Upper lobe of left lung (tissue), 6 donors: ENCODE measurements around the gene SZT2. TPM values are rescaled to one million over a fixed set of nuclear protein-coding genes. Genes with fewer than 3 reads are reported as not detected.
"Not testable (repeated sequence)": the region's sequence is repeated elsewhere in the genome, so short reads cannot be mapped to it uniquely, and the experiment has no call there.

Source experiments
- ATAC-seq, 2 donors: fragments of 200-7000 bp; cut with Tn5 transposase; one replicate each; pipeline ENCODE4 v1.9.1; 2022; ENCODE audit warnings: mild to moderate bottlenecking in 2 of 2, moderate library complexity in 2 of 2; ENCODE audit not compliant: low FRiP score in 2 of 2
- DNase-seq, 2 donors: peaks; one replicate each; pipeline ENCODE4 v3.0.0-alpha.2; 2019 to 2020
- H3K27ac ChIP-seq, 4 donors: fragments of 200-600 bp; sonication (generic); one replicate each; pipeline ENCODE4 v1.5.1; 2016 to 2019
- H3K27me3 ChIP-seq, 4 donors: fragments of 200-600 bp; sonication (generic); one replicate each; pipeline ENCODE4 v1.5.1; 2017 to 2019
- H3K36me3 ChIP-seq, 4 donors: fragments of 200-600 bp; sonication (generic); one replicate each; pipeline ENCODE4 v1.5.1; 2016 to 2019
- H3K4me1 ChIP-seq, 4 donors: fragments of 200-600 bp; sonication (generic); one replicate each; pipeline ENCODE4 v1.5.1; 2018 to 2019
- H3K4me3 ChIP-seq, 4 donors: fragments of 200-600 bp; sonication (generic); one replicate each; pipeline ENCODE4 v1.5.1; 2017 to 2019; ENCODE audit warnings: mild to moderate bottlenecking in 2 of 4, moderate library complexity in 1 of 4
- H3K9me3 ChIP-seq, 4 donors: fragments of 200-600 bp; sonication (generic); one replicate each; pipeline ENCODE4 v1.5.1; 2018 to 2019
- CTCF ChIP-seq, 6 experiments: fragments of 450-650 bp in 4 of 6; fragments of 200-600 bp in 2 of 6; sonication (generic) in 2 of 6; IDR thresholded peaks; one replicate each; pipeline ENCODE4 v1.5.1; 2016 to 2019; ENCODE audit warnings: antibody characterized with exemption in 6 of 6
- EP300 ChIP-seq, 4 donors: sonication (generic); formaldehyde crosslinking; IDR thresholded peaks; one replicate each; pipeline ENCODE4 v1.5.1; 2017; ENCODE audit warnings: antibody characterized with exemption in 4 of 4, control low read depth in 2 of 4
- POLR2A ChIP-seq, 4 donors: fragments of 450-650 bp; IDR thresholded peaks; one replicate each; pipeline ENCODE4 v1.5.1; 2016 to 2017; ENCODE audit warnings: antibody characterized with exemption in 4 of 4, mild to moderate bottlenecking in 2 of 4
- POLR2AphosphoS5 ChIP-seq, 2 donors: sonication (generic); formaldehyde crosslinking; IDR thresholded peaks; one replicate each; pipeline ENCODE4 v1.5.1; 2017; ENCODE audit warnings: antibody characterized with exemption in 2 of 2
- WGBS, 2 donors: methylation state at CpG; one replicate each; pipeline ENCODE4 v1.1.5; 2017 to 2018; 5-methylcytosine and 5-hydroxymethylcytosine counted together
- total RNA-seq, 6 donors: library from RNA; depleted of rRNA in 4 of 6; stranded (reverse); fragments of >200 nt in 4 of 6; gene quantifications; one replicate each; pipeline versions ENCODE4 v1.1.0 to v1.2.1, GENCODE V29; 2016 to 2021
- donor health status: DM: no; HTN: no; CAD: no; lungs with moderate emphysema.
- donor health status: DM: no; HTN: yes; CAD: no; lungs with severe emphysema.

The SZT2 gene
- total RNA-seq, 6 donors from 2014 or later = 33.3 to 184 (median 57.0) TPM

- peaks cover 0 to 19% (median 15%) of the 10 kb centered on the region in 4 donors for H3K36me3 ChIP-seq
- peaks cover 11 to 27% (median 19%) of the 10 kb centered on the region in 4 donors for H3K4me1 ChIP-seq
- DNase-seq (peak in 1 of 2 donors; percentile 85), ATAC-seq (no peak)
- no peaks in the 10 kb centered on the region for H3K27me3 ChIP-seq
- WGBS, 2 donors = 65 to 69% methylated on average over 7 of the region's 7 CpGs
- no peak for TF ChIP-seq POLR2A (IDR thresholded peaks at IDR 0.05)
- peak in 1 of 4 donors; percentile 28 for TF ChIP-seq EP300 (IDR thresholded peaks at IDR 0.05)
- peak overlapping the region; percentile 73 to 93 (median 88) for H3K27ac ChIP-seq
- H3K9me3 ChIP-seq = no peaks in the 10 kb centered on the region
- peak overlapping the region in 2 of 4 donors; percentile 64 to 74 for H3K4me3 ChIP-seq
Observed at GRCh38 chr1:43455213-43455889, 65.7 kb downstream of the SZT2 start.

- H3K4me1 ChIP-seq = peaks cover 3 to 14% (median 7%) of the 10 kb centered on the region in 4 donors
- not testable (repeated sequence) for H3K4me3 ChIP-seq, H3K27ac ChIP-seq, H3K9me3 ChIP-seq, H3K36me3 ChIP-seq, DNase-seq, ATAC-seq, H3K27me3 ChIP-seq
- WGBS, 2 donors = 72 to 87% methylated on average over 3 of the region's 3 CpGs
Observed at GRCh38 chr1:43458379-43458778, 68.7 kb downstream of the SZT2 start.

GRCh38 chr1:43460988-43461693, 71.4 kb downstream of the SZT2 start:
- H3K4me3 ChIP-seq = no peak overlapping the region
- H3K27ac ChIP-seq = no peak overlapping the region
- H3K27me3 ChIP-seq = no peaks in the 10 kb centered on the region
- no peaks in the 10 kb centered on the region for H3K4me1 ChIP-seq
- 74 to 85% methylated on average over 5 of the region's 5 CpGs for WGBS, 2 donors
- H3K36me3 ChIP-seq = no peaks in the 10 kb centered on the region
- DNase-seq (no peak), ATAC-seq (peak in 1 of 2 donors; percentile 79)
- TF ChIP-seq CTCF (IDR thresholded peaks at IDR 0.05) = no peak
- no peak for TF ChIP-seq EP300 (IDR thresholded peaks at IDR 0.05)
- no peaks in the 10 kb centered on the region for H3K9me3 ChIP-seq

GRCh38 chr1:43463479-43463878, 73.8 kb downstream of the SZT2 start:
- no peak overlapping the region for H3K27ac ChIP-seq
- no peak for ATAC-seq
- H3K9me3 ChIP-seq = no peaks in the 10 kb centered on the region
- no peaks in the 10 kb centered on the region for H3K4me1 ChIP-seq
- no peaks in the 10 kb centered on the region for H3K27me3 ChIP-seq
- WGBS, 2 donors = 53 to 56% methylated on average over 2 of the region's 2 CpGs
- no peak for DNase-seq
- no peak overlapping the region for H3K4me3 ChIP-seq
- H3K36me3 ChIP-seq = no peaks in the 10 kb centered on the region
- no peak for TF ChIP-seq POLR2AphosphoS5 (IDR thresholded peaks at IDR 0.05)
- no peak for TF ChIP-seq EP300 (IDR thresholded peaks at IDR 0.05)
- no peak for TF ChIP-seq CTCF (IDR thresholded peaks at IDR 0.05)
- no peak for TF ChIP-seq POLR2A (IDR thresholded peaks at IDR 0.05)

GRCh38 chr1:43464681-43465504, 75.2 kb downstream of the SZT2 start:
- Histone ChIP-seq H3K4me1 (no peaks in the 10 kb centered on the region), H3K27me3 (no peaks in the 10 kb centered on the region), H3K9me3 (no peaks in the 10 kb centered on the region), H3K4me3 (no peak overlapping the region), H3K27ac (no peak overlapping the region), H3K36me3 (no peaks in the 10 kb centered on the region)
- TF ChIP-seq POLR2A (IDR thresholded peaks at IDR 0.05) = no peak
- TF ChIP-seq POLR2AphosphoS5 (IDR thresholded peaks at IDR 0.05) = no peak
- TF ChIP-seq CTCF (IDR thresholded peaks at IDR 0.05) = no peak
- TF ChIP-seq EP300 (IDR thresholded peaks at IDR 0.05) = no peak
- WGBS, 2 donors = 83 to 90% methylated on average over 13 of the region's 13 CpGs
- DNase-seq = no peak
- peak in 1 of 2 donors; percentile 42 for ATAC-seq
